Measurements from ENCODE around the gene KCNQ4.

The KCNQ4 gene

GRCh38 chr1:40740997-40741736 is 42.4 kb upstream of the KCNQ4 start:
- TF ChIP-seq CTCF (IDR thresholded peaks at IDR 0.05): no peak

GRCh38 chr1:40742363-40743061 is 41.1 kb upstream of the KCNQ4 start:
- TF ChIP-seq CTCF (IDR thresholded peaks at IDR 0.05): no peak

GRCh38 chr1:40743452-40743851 is 40.1 kb upstream of the KCNQ4 start:
- TF ChIP-seq CTCF (IDR thresholded peaks at IDR 0.05): no peak

- no peak for TF ChIP-seq CTCF (IDR thresholded peaks at IDR 0.05)
These were observed 39.7 kb upstream of the KCNQ4 start for GRCh38 chr1:40743860-40744259.

GRCh38 chr1:40745176-40745575 is 38.4 kb upstream of the KCNQ4 start:
- no peak for TF ChIP-seq CTCF (IDR thresholded peaks at IDR 0.05)

- TF ChIP-seq CTCF (IDR thresholded peaks at IDR 0.05): no peak
These were observed 37.1 kb upstream of the KCNQ4 start for GRCh38 chr1:40746344-40747090.

GRCh38 chr1:40748841-40749718 is 34.5 kb upstream of the KCNQ4 start:
- no peak for TF ChIP-seq CTCF (IDR thresholded peaks at IDR 0.05)

All from LNCAP (cell line).